GM19324 (cell line): Measurements from ENCODE around the gene LRRC14B.
"Not testable (repeated sequence)": the region's sequence is repeated elsewhere in the genome, so short reads cannot be mapped to it uniquely, and the experiment has no call there.

Experiments used
- ATAC-seq: cut with Tn5 transposase; IDR thresholded peaks from one replicate; pipeline ENCODE4 v1.9.1; 2021; ENCODE audit warnings: mild to moderate bottlenecking, moderate library complexity; ENCODE audit not compliant: unreplicated experiment, low FRiP score

The LRRC14B gene

DNA sequence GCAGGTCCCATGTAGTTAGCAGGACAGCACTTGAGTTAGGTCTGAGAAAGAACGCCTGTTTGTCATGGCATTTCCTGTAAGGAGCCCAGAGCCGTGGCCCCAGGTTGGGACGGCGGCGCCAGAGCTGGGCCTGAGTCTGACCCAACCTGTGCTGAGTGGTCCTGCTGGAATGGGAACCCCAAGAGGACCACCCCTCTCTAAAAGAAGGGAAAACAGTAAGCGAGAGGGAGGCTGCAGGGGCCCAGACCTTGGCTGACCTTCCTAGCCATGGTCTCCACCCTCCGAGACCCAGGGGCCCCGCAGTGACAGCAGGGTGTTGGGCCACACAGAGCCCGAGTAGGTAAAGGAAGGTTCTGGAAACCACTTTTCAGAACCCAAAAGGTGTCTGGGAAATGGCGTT lies 1.8 kb upstream of the LRRC14B start:
- no peak for ATAC-seq

DNA sequence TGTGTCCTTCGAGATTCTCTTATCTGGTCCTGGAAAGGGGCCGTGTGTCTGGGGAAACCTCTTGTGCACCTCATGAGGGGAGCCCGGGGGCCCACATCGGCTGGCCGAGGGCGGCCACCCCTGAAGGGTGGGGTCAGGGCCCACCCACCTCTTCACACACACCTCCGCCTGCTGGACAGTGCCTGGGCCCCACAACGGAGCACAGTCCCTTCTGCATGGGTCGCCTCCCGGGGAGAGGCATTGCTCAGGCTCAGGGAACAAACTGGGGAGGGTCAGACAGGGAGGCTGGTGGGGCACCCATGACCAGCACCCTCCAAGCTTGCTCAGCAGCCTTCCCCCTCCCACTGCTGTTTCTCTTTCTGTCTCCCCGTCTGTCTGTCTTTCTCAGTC lies 1.3 kb upstream of the LRRC14B start:
- ATAC-seq = no peak

DNA sequence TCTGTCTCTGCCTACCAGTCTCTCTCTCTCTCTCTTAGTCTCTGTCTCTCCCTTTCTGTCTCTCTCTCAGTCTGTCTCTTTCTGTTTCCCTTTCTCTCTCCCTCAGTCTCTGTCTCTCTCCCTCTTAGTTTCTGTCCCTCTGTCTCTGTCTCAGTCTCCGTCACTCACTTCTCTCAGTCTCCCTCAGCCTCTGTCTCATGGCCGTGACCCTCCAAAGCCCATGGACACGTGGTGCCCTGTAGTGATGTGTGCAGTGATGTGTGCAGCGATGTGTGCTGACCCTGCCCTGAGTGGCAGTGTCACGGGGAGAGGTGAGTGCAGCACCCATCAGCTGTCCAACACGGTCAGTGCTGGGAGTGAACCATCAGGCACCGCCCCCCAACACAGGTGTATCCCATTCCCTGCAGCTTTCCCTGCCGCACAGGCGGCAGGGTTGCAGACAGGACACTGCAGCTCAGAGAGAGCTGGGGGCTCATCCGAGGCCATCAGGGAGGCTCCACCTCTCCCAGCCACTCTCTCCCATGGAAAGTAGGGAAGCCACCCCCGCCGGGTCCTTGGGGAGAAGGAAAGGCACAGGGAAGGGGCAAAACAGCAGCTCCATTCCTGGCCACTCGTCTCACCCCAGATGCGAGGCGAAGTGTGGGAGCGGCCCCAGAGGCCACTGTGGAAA lies 794 bp upstream of the LRRC14B start:
- ATAC-seq = no peak

DNA sequence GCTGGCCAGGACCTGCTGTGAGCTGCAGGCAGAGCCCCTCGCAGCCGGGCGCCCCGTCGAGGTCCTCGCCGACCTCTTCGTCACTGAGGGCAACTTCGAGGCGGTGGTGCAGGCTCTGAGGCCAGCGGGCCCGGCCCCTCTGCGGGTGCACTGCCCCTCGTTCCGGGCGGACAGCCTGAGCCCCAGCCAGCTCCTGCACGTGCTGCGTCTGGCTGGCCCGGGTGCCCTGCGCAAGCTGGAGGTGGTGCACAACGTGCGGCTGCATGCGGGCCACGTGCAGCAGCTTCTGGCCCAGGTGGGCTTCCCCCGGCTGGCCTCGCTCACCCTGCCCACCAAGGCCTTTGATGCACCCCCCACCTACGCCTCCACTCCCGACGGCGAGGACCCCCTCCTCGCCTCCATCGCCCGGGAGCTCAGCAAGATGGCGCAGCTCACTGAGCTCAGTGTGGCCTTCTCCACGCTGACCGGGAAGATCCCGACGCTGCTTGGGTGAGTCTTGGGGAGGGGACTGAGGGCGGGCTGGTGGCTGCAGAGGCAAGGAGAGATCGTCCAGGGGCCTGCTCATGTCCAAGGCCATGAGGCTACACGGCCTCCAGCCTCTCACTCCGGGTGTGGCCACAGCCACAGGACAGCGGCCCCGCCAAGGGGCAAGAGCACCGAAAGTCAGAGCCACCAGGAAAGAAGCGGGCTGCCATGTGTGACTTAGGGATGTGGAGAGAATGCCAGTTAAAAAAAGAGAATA lies 825 bp downstream of the LRRC14B start:
- ATAC-seq = no peak

DNA sequence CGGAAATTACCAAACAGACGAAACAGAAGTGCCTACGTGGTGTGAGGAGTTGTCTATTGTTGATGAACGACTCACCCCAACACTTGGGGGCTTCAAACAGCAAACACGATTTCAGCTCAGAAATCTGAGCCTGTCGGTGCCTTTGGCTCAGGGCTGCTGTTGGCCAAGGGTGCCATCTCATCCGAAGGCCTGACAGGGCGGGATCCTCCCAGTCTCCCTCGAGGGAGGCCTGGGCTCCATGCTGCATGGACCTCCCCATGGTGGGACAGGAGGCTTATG lies 1.3 kb downstream of the LRRC14B start:
- ATAC-seq = no peak

DNA sequence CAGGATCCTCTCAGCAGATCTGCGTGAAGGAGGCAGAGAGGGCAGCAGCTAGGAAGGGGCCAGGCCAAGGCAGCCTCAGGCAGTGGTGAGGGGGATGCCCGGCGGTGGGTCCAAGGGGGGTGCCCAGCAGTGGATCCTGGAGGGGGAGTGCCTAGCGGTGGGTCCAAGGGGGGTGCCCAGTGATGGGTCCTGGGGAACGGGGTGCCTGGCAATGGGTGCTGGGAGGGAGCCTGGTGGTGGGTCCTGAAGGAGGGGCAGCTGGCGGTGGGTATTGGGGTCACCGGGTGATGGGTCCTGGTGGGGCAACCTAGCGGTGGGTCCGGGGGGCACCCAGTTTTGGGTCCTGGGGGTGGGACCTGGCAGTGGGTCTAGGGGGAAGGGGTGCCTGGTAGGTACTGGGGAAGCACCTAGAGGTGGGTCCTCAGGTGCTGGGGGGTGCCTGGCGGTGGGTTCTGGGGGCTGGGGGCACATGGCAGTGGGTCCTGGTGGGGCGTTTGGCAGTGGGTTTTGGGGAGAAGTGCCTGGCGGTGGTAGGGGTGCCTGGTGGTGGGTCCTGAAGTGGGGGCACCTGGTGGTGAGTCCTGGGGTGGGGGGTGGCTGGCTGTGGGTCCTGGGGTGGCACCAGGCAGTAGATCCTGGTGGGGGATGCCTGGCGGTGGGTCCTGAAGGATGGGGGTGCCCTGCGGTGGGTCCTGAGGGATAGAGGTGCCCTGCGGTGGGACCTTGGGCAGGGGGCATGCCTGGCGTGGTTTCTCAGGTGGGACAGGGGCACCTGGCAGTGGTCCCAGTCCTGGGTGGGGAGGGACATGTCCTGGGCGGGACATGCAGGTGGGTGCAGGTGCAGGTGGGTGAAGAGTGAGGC lies 1.9 kb downstream of the LRRC14B start:
- ATAC-seq = no peak

DNA sequence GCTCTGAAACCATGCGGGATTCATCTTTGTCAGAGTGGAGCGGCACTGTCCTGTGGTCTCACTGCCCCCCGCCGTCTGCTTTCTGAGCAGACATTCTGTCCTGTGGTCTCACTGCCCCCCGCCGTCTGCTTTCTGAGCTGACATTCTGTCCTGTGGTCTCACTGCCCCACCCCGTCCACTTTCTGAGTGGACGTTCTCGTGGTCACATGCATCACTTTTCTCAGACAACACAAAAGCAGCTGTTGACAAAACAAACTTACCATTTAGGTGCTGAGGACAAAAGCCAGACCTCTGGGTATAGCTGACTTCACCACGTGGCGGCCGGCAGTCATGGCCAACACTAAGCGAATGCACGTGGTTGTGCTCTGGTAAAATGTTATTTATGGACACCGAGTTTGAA lies 2.8 kb downstream of the LRRC14B start:
- no peak for ATAC-seq

DNA sequence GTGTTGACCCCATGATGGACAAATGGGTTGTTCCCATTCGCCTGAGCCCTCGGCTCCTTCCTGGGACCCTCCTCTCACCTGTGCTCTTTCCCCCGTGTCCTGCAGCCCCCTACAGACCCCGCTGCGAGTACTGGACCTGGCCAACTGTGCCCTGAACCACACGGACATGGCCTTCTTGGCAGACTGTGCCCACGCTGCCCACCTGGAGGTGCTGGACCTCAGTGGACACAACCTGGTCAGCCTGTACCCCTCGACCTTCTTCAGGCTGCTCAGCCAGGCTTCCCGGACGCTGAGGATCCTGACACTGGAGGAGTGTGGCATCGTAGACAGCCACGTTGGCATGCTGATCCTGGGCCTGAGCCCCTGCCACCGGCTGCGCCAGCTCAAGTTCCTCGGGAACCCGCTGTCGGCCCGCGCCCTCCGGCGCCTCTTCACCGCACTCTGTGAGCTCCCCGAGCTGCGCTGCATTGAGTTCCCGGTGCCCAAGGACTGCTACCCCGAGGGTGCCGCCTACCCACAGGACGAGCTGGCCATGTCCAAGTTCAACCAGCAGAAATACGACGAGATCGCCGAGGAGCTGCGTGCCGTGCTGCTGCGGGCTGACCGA lies 3.4 kb downstream of the LRRC14B start:
- no peak for ATAC-seq

DNA sequence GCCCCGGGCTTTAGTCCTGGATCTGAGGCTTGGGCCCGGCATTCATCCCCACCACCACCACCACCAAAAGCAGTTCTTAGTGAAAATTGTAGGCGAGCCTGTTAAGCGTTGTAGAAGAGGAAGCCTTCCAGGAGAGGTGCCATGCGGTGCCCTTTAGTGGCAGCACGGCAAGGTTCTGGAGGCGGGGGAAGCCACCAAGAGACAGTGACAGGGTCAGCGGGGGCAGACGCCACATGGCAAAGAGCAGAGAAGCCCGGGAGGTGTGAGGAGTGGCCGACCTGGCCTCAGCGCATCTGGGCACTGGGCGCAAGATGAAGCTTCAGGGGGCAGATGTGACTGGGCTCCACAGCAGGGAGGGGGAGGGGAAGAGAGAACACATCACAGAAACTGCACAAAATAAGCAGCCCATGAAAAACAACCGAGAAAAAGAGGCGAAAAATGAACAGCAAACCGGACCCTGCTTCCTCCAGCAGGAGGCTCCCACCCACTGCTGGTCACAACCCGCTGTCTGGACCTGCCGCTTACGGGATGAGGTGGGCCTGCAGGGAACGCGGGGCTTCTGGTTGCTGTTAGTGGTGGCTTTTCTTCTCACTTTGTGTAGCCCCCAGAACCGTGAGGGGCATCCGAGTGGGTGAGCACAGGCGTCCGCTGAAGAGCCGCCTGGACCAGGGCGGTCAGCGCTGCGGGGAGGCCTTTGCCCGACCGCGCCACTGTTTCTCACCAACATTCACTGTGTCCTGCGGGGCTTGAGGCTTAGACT lies 4.3 kb downstream of the LRRC14B start:
- ATAC-seq = no peak

DNA sequence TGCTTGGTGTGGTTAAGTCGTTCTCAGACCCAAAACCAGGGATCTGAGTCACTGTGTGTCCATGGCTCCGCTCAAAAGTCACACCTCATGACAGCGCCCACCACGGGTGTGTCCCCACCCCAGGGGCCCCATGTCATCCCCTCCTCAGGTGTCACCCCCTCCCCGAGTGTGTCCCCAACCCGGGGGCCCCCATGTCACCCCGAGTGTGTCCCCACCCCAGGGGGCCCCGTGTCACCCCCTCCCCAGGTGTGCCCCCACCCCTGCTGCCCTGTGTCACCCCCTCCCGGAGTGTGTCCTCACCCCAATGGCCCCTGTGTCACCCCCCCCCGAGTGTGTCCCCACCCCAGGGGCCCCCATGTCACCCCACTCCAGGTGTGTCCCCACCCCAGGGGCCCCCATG lies 5.1 kb downstream of the LRRC14B start:
- ATAC-seq = no peak

DNA sequence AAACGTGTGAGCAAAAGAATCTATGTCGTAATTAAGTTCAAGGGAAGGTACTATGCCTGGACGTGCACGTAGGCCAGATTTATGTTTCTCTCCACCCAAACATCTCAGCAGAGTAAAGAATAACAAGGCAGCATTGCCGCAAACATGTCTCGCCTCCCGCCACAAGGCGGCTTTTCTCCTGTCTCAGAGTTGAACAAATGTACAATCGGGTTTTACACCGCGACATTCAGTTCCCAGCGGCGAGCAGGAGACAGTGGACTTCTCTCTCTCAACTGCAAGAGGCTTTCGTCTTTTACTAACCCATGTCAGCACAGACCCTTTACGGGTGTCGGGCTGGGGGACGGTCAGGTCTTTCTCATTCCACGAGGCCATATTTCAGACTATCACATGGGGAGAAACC lies 5.7 kb downstream of the LRRC14B start:
- ATAC-seq = not testable (repeated sequence)

DNA sequence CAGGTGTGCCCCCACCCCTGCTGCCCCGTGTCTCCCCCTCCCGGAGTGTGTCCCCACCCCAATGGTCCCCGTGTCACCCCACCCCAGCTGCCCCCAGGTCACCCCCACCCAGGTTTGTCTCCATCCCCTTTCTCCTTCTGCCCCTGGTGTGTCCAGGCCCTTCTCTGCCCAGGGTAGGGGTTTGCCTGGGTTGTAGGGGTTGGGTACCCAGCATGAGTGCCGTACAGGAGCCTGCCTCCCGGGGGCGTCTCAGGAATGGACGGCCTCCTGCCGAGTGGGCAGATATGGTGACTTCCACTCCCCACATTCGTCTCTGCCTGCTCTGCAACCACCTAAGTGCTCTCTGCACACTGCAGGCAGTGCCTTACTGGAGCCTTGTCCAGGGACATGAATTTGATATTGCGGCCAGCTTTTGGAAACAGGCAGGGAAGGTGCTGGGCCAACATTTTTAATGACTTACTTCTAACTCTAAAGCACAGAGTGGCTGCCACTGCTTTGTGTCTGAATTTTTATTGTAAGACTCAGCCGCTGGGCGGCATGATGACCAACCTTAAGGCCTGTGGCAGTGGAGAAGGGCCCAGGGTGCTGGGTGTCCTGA lies 6.7 kb downstream of the LRRC14B start:
- ATAC-seq = no peak

DNA sequence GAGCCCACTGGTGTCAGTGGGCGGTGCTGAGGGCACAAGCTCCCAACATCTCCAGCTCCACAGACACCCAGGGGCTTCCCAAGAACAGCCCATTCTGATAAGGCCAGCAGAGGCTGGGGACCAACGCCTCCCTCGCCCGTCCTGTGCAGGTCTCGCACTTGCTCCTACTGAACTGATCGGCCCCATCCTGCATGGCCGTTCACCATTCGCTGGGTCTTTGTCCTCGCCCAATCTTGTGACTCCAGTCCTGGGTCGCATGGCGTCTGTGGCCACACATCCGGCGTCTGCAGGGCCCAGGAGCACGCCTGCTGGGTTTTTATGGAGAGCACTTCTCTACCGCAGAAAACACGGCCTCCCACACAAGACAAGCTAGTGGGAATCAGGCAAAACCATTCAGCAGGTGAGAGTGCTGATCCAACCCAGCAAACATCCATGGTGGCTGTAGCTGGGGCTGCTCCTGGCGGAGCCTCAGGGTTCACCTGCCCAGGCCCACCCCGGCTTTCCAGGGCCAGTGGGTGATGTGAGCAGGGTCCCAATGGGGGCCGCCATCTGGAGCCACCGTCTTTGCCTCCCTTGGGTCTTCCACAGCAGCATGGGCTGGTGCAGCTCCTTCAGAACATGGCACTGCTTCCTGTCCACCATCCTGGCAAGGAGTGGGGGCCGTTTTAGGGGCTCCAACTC lies 7.4 kb downstream of the LRRC14B start:
- no peak for ATAC-seq

DNA sequence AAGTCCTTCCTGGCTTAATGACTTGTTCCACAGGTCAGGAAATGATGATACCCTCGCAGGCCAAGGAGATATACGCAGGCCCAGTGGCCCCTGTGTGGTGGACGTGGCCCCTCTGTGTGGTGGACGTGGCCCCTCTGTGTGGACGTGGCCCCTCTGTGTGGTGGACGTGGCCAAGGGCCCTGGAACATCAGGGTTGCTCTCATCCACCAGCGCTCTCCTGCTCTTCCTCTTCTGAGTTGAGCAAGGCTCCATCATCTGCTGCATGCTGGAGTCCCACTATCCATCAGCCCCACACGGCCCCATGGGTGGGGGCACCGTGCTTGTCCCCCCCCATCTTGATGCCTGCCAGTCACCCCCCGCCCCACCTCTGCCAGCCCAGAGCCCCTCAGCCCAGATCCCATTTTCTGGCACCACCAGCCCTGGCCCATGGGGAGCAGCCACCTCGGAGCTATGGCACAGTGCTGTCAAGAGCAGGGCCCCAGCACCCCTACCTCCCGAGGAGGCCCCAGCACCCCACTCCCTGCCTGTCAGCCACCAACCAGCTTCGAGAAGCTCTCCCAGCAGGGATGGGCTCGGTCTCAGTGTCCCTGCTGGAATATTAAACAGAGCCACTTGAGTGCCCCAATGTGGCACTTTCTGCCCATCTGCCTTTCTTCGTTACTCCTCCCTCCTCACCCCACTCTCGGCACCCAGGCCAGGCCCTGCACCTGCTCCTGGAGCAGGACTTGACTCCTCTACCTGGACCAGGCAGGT lies 8.1 kb downstream of the LRRC14B start:
- no peak for ATAC-seq

DNA sequence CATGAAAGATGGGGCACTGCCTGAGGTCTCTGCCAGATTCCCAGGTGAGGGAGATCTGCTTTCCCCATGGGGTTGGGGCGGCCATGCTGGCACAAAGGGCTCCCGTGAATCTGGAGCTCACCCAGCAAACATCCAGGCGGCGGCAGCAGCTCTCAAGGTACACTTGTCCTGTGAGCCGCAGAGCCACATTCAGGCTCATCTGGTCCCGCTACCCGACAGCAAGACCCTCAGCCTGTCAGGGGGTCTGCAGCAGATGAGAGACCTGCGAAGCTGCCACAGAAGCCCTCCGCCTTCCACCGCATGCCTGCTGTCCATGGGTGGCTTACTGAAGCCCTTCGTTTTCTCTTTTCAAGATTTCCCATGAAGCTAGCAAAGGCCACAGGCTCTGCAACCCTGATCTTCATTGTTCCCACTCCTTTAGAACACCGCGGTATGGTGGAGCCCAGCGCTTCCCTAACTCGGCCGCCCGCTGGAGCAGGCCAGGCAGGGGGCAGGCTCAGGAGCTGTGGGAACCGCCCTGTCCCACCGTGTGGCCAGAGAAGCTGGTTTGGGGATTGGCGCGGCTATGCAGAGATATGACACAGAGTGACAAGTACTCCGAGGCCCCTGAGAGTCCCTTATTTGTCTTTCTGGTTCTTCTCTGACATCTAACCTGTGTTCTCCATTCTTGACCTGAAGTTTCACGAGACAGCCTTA lies 8.8 kb downstream of the LRRC14B start:
- no peak for ATAC-seq

DNA sequence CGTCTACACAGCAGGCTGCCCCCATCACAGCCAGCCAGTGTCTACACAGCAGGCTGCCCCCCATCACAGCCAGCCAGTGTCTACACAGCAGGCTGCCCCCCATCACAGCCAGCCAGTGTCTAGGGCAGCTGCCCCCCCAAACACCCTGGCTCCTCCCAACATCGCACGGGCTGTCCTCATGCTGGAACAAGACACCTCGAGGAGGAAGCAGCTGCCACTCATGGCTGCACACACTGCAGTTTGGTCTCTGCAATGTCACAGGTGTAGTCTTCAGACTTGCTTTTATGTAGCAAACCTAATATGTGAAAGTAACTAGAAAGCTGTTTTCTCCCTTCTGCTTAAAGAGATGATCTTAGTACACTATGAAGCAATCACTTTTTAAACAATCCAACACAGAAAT lies 9.7 kb downstream of the LRRC14B start:
- ATAC-seq = no peak

DNA sequence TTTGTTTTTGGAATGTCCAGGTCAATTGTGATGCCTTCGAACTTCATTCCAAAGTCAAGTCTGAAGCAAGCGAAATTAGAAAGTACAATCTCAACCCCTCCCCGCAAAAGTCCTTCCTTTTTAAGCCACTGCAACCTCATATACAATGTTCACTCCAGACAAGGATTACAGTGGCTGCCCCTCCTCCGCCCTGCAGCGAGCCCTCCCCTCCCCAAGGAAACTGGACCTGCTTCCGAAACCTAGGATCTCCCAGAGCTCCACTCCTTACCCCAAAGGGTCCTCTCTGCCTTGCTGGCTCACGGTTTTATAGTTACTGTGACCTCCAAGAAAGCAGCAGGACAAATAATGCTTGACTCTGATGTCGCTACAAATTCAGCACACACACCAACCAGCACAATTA lies 10.4 kb downstream of the LRRC14B start:
- no peak for ATAC-seq

DNA sequence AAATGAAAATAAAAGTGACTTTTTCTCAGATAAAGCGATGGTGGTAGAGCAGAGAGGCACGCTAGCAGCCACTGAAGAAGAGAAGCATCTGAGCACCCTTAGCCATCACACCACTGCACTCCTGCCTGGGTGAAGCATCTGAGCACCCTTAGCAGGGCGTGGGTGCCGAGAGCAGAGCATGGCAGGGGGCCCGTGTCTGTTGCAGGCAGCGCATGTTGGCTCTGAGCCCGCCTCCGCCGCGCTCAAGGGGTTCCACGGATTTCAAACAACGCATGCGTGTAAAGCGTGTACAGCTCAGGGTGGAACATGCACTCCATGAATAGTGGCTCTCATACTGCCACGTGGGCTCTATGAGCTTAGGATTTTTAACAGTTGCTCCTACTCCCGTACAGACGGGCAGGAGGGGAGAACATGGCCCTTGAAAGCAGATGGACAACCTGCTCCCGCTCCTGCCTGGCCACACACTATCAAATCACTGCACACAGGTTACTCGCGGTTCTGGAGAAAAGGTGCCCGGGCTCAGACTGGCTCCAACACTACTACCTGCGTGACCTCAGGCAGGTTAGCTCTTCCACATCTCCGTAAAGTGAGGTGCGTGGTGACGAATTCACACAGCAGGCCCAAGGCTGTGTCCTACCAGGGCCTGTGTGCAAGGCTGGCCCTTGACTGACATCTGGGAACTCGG lies 12.1 kb downstream of the LRRC14B start:
- no peak for ATAC-seq
